Adipocyte (in vitro differentiated cells): ENCODE measurements around the gene CD22.

Experiments used
- DNase-seq: peaks from one replicate; pipeline ENCODE4 v3.0.0-alpha.2; 2015; ENCODE audit warnings: low read depth
- H3K27me3 ChIP-seq: replicated peaks from 2 replicates; pipeline ENCODE4 v1.7.0; 2013; ENCODE audit warnings: mild to moderate bottlenecking, low read length, moderate library complexity; ENCODE audit not compliant: control insufficient read depth, insufficient read depth
- H3K36me3 ChIP-seq: 2 replicates; pipeline ENCODE4 v1.7.0; 2013; ENCODE audit warnings: low read length, mild to moderate bottlenecking, moderate library complexity; ENCODE audit not compliant: control insufficient read depth, insufficient read depth, severe bottlenecking
- H3K4me1 ChIP-seq: 2 replicates; pipeline ENCODE4 v1.7.0; 2013; ENCODE audit warnings: mild to moderate bottlenecking, low read length, moderate library complexity; ENCODE audit not compliant: control insufficient read depth, insufficient read depth
- H3K4me3 ChIP-seq: 2 replicates; pipeline ENCODE4 v1.7.0; 2013; ENCODE audit warnings: mild to moderate bottlenecking, low read length, moderate library complexity
- H3K9ac ChIP-seq: 2 replicates; pipeline ENCODE4 v1.7.0; 2013; ENCODE audit warnings: mild to moderate bottlenecking, low read length, moderate library complexity
- H3K9me3 ChIP-seq: 2 replicates; pipeline ENCODE4 v1.7.0; 2013; ENCODE audit warnings: mild to moderate bottlenecking, low read length, moderate library complexity; ENCODE audit not compliant: control insufficient read depth

The CD22 gene

GRCh38 chr19:35347171-35347929 is 18.4 kb downstream of the CD22 start, which contains the start of gene FFAR1:
TSS of gene FFAR1 (plus strand) at chr19:35347902. CDS start at chr19:35351552, 3,650 bp downstream.
- H3K27me3 ChIP-seq, result peaks cover 49% of the 10 kb centered on the region
- no peaks in the 10 kb centered on the region for H3K36me3 ChIP-seq
- H3K4me3 ChIP-seq, result no peak within 1 kb of the TSS
- no peaks in the 10 kb centered on the region for H3K9me3 ChIP-seq
- no peaks in the 10 kb centered on the region for H3K4me1 ChIP-seq
- no peak for DNase-seq
- no peak within 1 kb of the TSS for H3K9ac ChIP-seq

- Histone ChIP-seq H3K9ac (no peak overlapping the region), H3K27me3 (peaks cover 47% of the 10 kb centered on the region), H3K9me3 (no peaks in the 10 kb centered on the region), H3K36me3 (no peaks in the 10 kb centered on the region), H3K4me3 (no peak overlapping the region), H3K4me1 (no peaks in the 10 kb centered on the region)
- DNase-seq, result no peak
These were observed 18.9 kb downstream of the CD22 start for GRCh38 chr19:35347930-35348298.

GRCh38 chr19:35348911-35349611 is 20.1 kb downstream of the CD22 start:
- H3K9ac ChIP-seq, result no peak overlapping the region
- peaks cover 47% of the 10 kb centered on the region for H3K27me3 ChIP-seq
- peaks cover 10% of the 10 kb centered on the region for H3K4me1 ChIP-seq
- DNase-seq, result no peak
- H3K36me3 ChIP-seq, result no peaks in the 10 kb centered on the region
- H3K9me3 ChIP-seq, result no peaks in the 10 kb centered on the region
- H3K4me3 ChIP-seq, result no peak overlapping the region

GRCh38 chr19:35349614-35350521 is 20.9 kb downstream of the CD22 start:
- Histone ChIP-seq H3K4me3 (no peak overlapping the region), H3K9me3 (no peaks in the 10 kb centered on the region), H3K9ac (no peak overlapping the region), H3K36me3 (no peaks in the 10 kb centered on the region), H3K27me3 (peaks cover 47% of the 10 kb centered on the region), H3K4me1 (peaks cover 18% of the 10 kb centered on the region)
- DNase-seq, result no peak

- DNase-seq, result no peak
- no peaks in the 10 kb centered on the region for H3K9me3 ChIP-seq
- peaks cover 44% of the 10 kb centered on the region for H3K27me3 ChIP-seq
- no peaks in the 10 kb centered on the region for H3K36me3 ChIP-seq
- H3K4me3 ChIP-seq, result no peak overlapping the region
- H3K9ac ChIP-seq, result no peak overlapping the region
- H3K4me1 ChIP-seq, result peaks cover 25% of the 10 kb centered on the region
These were observed 21.6 kb downstream of the CD22 start for GRCh38 chr19:35350591-35350990.

GRCh38 chr19:35351411-35352176 is 22.6 kb downstream of the CD22 start:
- Histone ChIP-seq H3K27me3 (peaks cover 34% of the 10 kb centered on the region), H3K36me3 (no peaks in the 10 kb centered on the region), H3K4me1 (peaks cover 35% of the 10 kb centered on the region), H3K9me3 (no peaks in the 10 kb centered on the region), H3K9ac (no peak overlapping the region), H3K4me3 (no peak overlapping the region)
- DNase-seq, result no peak

- no peak for DNase-seq
- Histone ChIP-seq H3K27me3 (peaks cover 29% of the 10 kb centered on the region), H3K9me3 (no peaks in the 10 kb centered on the region), H3K9ac (no peak overlapping the region), H3K4me3 (no peak overlapping the region), H3K4me1 (peaks cover 37% of the 10 kb centered on the region), H3K36me3 (no peaks in the 10 kb centered on the region)
These were observed 23.1 kb downstream of the CD22 start for GRCh38 chr19:35352177-35352447.

GRCh38 chr19:35352448-35353304 is 23.7 kb downstream of the CD22 start:
- Histone ChIP-seq H3K4me3 (no peak overlapping the region), H3K9ac (peak overlapping the region; percentile 50), H3K4me1 (peaks cover 39% of the 10 kb centered on the region), H3K27me3 (peaks cover 23% of the 10 kb centered on the region), H3K9me3 (no peaks in the 10 kb centered on the region), H3K36me3 (no peaks in the 10 kb centered on the region)
- DNase-seq, result peak; percentile 86

- no peak for DNase-seq
- no peak overlapping the region for H3K4me3 ChIP-seq
- H3K9me3 ChIP-seq, result no peaks in the 10 kb centered on the region
- H3K9ac ChIP-seq, result peak overlapping the region; percentile 50
- H3K4me1 ChIP-seq, result peaks cover 42% of the 10 kb centered on the region
- H3K36me3 ChIP-seq, result no peaks in the 10 kb centered on the region
- peaks cover 15% of the 10 kb centered on the region for H3K27me3 ChIP-seq
These were observed 24.6 kb downstream of the CD22 start for GRCh38 chr19:35353635-35354034.

GRCh38 chr19:35354898-35355297 is 25.9 kb downstream of the CD22 start:
- DNase-seq, result no peak
- Histone ChIP-seq H3K27me3 (peaks cover 2% of the 10 kb centered on the region), H3K4me3 (no peak overlapping the region), H3K36me3 (no peaks in the 10 kb centered on the region), H3K9ac (no peak overlapping the region), H3K9me3 (no peaks in the 10 kb centered on the region), H3K4me1 (peaks cover 42% of the 10 kb centered on the region)
